H1 (cell line): Measurements from ENCODE around the gene SH2D5. TPM values are rescaled to one million over a fixed set of nuclear protein-coding genes. Genes with fewer than 3 reads are reported as not detected.

ENCODE experiments used
- CTCF ChIA-PET: fragments of 300-600 bp; sonication (Branson Sonifier 250); formaldehyde crosslinking; loops from one replicate; lab custom pipeline; 2021; ENCODE audit not compliant: partially characterized antibody; lab: Charles Lee
- POLR2A ChIA-PET: fragments of 300-600 bp; sonication (Branson Sonifier 250); formaldehyde crosslinking; loops from one replicate; lab custom pipeline; 2021; ENCODE audit warnings: inconsistent platforms; ENCODE audit not compliant: partially characterized antibody; lab: Charles Lee
- DNase-seq, 2 experiments: peaks; one replicate each; pipeline versions ENCODE4 v3.0.0 to v3.0.0-alpha.2; 2010 to 2022; ENCODE audit warnings: low spot score in 2 of 2, low read depth in 1 of 2, mixed read lengths in 1 of 2
- FAIRE-seq: peaks from 2 replicates; lab custom pipeline; 2011; peaks lifted over from hg19 to GRCh38; lab: Jason Lieb, UNC
- H2AFZ ChIP-seq: 2 replicates; pipeline ENCODE4 v1.8.1; 2012; ENCODE audit warnings: low read length, inconsistent platforms
- H2AK5ac ChIP-seq: 2 replicates; pipeline ENCODE4 v1.6.1; 2013; ENCODE audit warnings: low read depth, low read length
- H2BK120ac ChIP-seq: replicated peaks from 2 replicates; pipeline ENCODE3; 2013; ENCODE audit warnings: low read depth, low read length, inconsistent platforms
- H2BK12ac ChIP-seq: 2 replicates; pipeline ENCODE4 v1.6.1; 2013; ENCODE audit warnings: low read depth, low read length
- H2BK15ac ChIP-seq: 2 replicates; pipeline ENCODE4 v1.6.1; 2013; ENCODE audit warnings: low read length
- H2BK20ac ChIP-seq: 2 replicates; pipeline ENCODE4 v1.6.1; 2013; ENCODE audit warnings: low read length
- H2BK5ac ChIP-seq: 2 replicates; pipeline ENCODE4 v1.6.1; 2013; ENCODE audit warnings: low read depth, low read length
- H3K14ac ChIP-seq: 2 replicates; pipeline ENCODE4 v1.6.1; 2013; ENCODE audit warnings: inconsistent platforms; ENCODE audit not compliant: insufficient read length
- H3K18ac ChIP-seq: 2 replicates; pipeline ENCODE4 v1.6.1; 2013; ENCODE audit warnings: low read length; ENCODE audit errors: extremely low read depth
- H3K23ac ChIP-seq: 2 replicates; pipeline ENCODE4 v1.6.1; 2013; ENCODE audit warnings: inconsistent platforms; ENCODE audit not compliant: insufficient read length
- H3K23me2 ChIP-seq: 2 replicates; pipeline ENCODE4 v1.6.1; 2013; ENCODE audit warnings: low read depth, low read length
- H3K27ac ChIP-seq: 2 replicates; pipeline ENCODE4 v1.6.1; 2011; ENCODE audit warnings: low read depth, low read length, inconsistent platforms
- H3K27me3 ChIP-seq, 4 experiments: replicated peaks in 1 of 4; 1 replicate in 1 of 4; 2 replicates in 3 of 4; pipeline versions ENCODE4 v1.6.1 to v1.8.1; 2011 to 2013; ENCODE audit warnings: low read length in 3 of 4, mild to moderate bottlenecking in 3 of 4, inconsistent platforms in 2 of 4, mixed read lengths in 2 of 4, moderate library complexity in 1 of 4; ENCODE audit not compliant: control insufficient read depth in 3 of 4, insufficient read depth in 3 of 4; ENCODE audit errors: extremely low read depth in 1 of 4
- H3K36me3 ChIP-seq, 4 experiments: 2 replicates each; pipeline versions ENCODE4 v1.6.1 to v1.8.1; 2011 to 2013; ENCODE audit warnings: mild to moderate bottlenecking in 4 of 4, low read length in 3 of 4, moderate library complexity in 2 of 4, control low read depth in 1 of 4, inconsistent platforms in 1 of 4; ENCODE audit not compliant: insufficient read depth in 4 of 4, control insufficient read depth in 2 of 4
- H3K4ac ChIP-seq: replicated peaks from 2 replicates; pipeline ENCODE3; 2013; ENCODE audit warnings: low read length, low read depth, mixed read lengths, inconsistent platforms; ENCODE audit not compliant: insufficient read length
- H3K4me1 ChIP-seq, 4 experiments: replicated peaks in 1 of 4; 1 replicate in 1 of 4; 2 replicates in 3 of 4; pipeline versions ENCODE4 v1.6.1 to v1.8.1; 2011 to 2013; ENCODE audit warnings: low read length in 3 of 4, inconsistent platforms in 2 of 4, mixed read lengths in 1 of 4; ENCODE audit not compliant: insufficient read depth in 4 of 4, control insufficient read depth in 3 of 4
- H3K4me2 ChIP-seq, 2 experiments: 2 replicates each; pipeline versions ENCODE4 v1.6.1 to v1.8.1; 2011 to 2013; ENCODE audit warnings: low read depth in 2 of 2, low read length in 2 of 2, control low read depth in 1 of 2, inconsistent platforms in 1 of 2, mild to moderate bottlenecking in 1 of 2; ENCODE audit not compliant: insufficient read depth in 1 of 2
- H3K4me3 ChIP-seq, 4 experiments: fragments of 200-600, 300-600 bp in 1 of 4; sonication (generic), shearing (Covaris generic), sonication (Bioruptor Twin) in 1 of 4; 2 replicates each; pipeline versions ENCODE4 v1.5.1 to v1.8.1; 2011 to 2016; ENCODE audit warnings: low read length in 4 of 4, low read depth in 3 of 4, control low read depth in 2 of 4, inconsistent platforms in 2 of 4, mild to moderate bottlenecking in 2 of 4, mixed read lengths in 1 of 4, moderate library complexity in 1 of 4; ENCODE audit not compliant: insufficient read depth in 2 of 4; ENCODE audit errors: extremely low read depth in 1 of 4
- H3K56ac ChIP-seq: replicated peaks from 2 replicates; pipeline ENCODE3; 2013; ENCODE audit warnings: low read depth, mild to moderate bottlenecking, mixed read lengths, low read length, inconsistent platforms; ENCODE audit not compliant: insufficient read length
- H3K79me1 ChIP-seq: 2 replicates; pipeline ENCODE4 v1.6.1; 2013; ENCODE audit warnings: low read depth, low read length, control low read depth
- H3K79me2 ChIP-seq, 2 experiments: 2 replicates each; pipeline versions ENCODE4 v1.6.1 to v1.8.1; 2012 to 2013; ENCODE audit warnings: low read length in 2 of 2, mild to moderate bottlenecking in 2 of 2, inconsistent platforms in 1 of 2; ENCODE audit not compliant: insufficient read depth in 2 of 2, control insufficient read depth in 1 of 2
- H3K9ac ChIP-seq, 4 experiments: replicated peaks in 1 of 4; 1 replicate in 1 of 4; 2 replicates in 3 of 4; pipeline versions ENCODE4 v1.6.1 to v1.8.1; 2011 to 2013; ENCODE audit warnings: low read depth in 3 of 4, low read length in 3 of 4, control low read depth in 2 of 4, mild to moderate bottlenecking in 2 of 4, moderate library complexity in 2 of 4, inconsistent platforms in 1 of 4; ENCODE audit errors: extremely low read depth in 1 of 4
- H3K9me3 ChIP-seq, 2 experiments: 2 replicates each; pipeline versions ENCODE4 v1.6.1 to v1.8.1; 2012 to 2013; ENCODE audit warnings: mild to moderate bottlenecking in 2 of 2, moderate library complexity in 2 of 2, control low read depth in 1 of 2, inconsistent platforms in 1 of 2, low read depth in 1 of 2, low read length in 1 of 2, mixed read lengths in 1 of 2; ENCODE audit not compliant: insufficient read depth in 2 of 2
- H4K20me1 ChIP-seq, 2 experiments: replicated peaks in 1 of 2; 2 replicates each; pipeline versions ENCODE3 to v1.8.1; 2011 to 2013; ENCODE audit warnings: inconsistent platforms in 2 of 2, low read length in 2 of 2, mild to moderate bottlenecking in 1 of 2; ENCODE audit not compliant: insufficient read depth in 2 of 2, control insufficient read depth in 1 of 2
- H4K5ac ChIP-seq: 2 replicates; pipeline ENCODE4 v1.6.1; 2013; ENCODE audit warnings: low read length, low read depth, mixed read lengths, inconsistent platforms; ENCODE audit not compliant: insufficient read length
- H4K8ac ChIP-seq: 2 replicates; pipeline ENCODE4 v1.8.0; 2013; ENCODE audit warnings: mild to moderate bottlenecking, moderate library complexity, low read length, inconsistent platforms; ENCODE audit not compliant: insufficient read depth; ENCODE audit errors: extremely low read depth
- H4K91ac ChIP-seq: replicated peaks from 2 replicates; pipeline ENCODE3; 2013; ENCODE audit warnings: low read length, mixed read lengths, inconsistent platforms; ENCODE audit not compliant: insufficient read length
- CBX8 ChIP-seq: fragments of 300-800, 300-1000 bp; sonication (generic); IDR thresholded peaks from 2 replicates; pipeline ENCODE4 v1.7.1; 2016; ENCODE audit warnings: low read depth, low read length, borderline replicate concordance
- POLR2AphosphoS5 ChIP-seq: IDR thresholded peaks from 2 replicates; pipeline ENCODE4 v1.6.1; 2011; ENCODE audit warnings: low read depth, low read length
- polyA plus RNA-seq, 7 experiments: library from polyadenylated mRNA; depleted of rRNA in 3 of 7; stranded (reverse) in 5 of 7; unstranded in 2 of 7; fragments of >200 nt in 5 of 7; fragments of 200-250 nt in 2 of 7; gene quantifications; 1 replicate in 5 of 7; 2 replicates in 1 of 7; 4 replicates in 1 of 7; pipeline versions ENCODE4 v1.2.1 to v1.2.3, GENCODE V29; 2011 to 2013; ENCODE audit warnings: missing spikeins in 2 of 7, mixed read lengths in 2 of 7
- total RNA-seq: library from RNA; stranded (reverse); fragmentation: NEBNext Ultra II Directional; extraction: Animal tissue kit (Norgen Biotek cat#: 25700); gene quantifications from 2 replicates; pipeline ENCODE4 v1.2.1, GENCODE V29; 2021

Gene SH2D5
- total and polyA plus RNA-seq, 2 of the 8 experiments (the other 6 are each of a cell fraction or from before 2014, with no cell fraction given), result 13.2 to 18.4 TPM

GRCh38 chr1:20742671-20743070, 10.2 kb upstream of the SH2D5 start:
- DNase-seq, result no peak
- Histone ChIP-seq H3K56ac (no peak overlapping the region), H3K18ac (no peak overlapping the region), H3K23me2 (no peaks in the 10 kb centered on the region), H3K4ac (no peak overlapping the region), H3K4me2 (no peak overlapping the region), H4K20me1 (no peaks in the 10 kb centered on the region), H4K91ac (no peak overlapping the region), H4K8ac (no peak overlapping the region), H3K27me3 (no peaks in the 10 kb centered on the region), H3K79me2 (no peaks in the 10 kb centered on the region), H3K23ac (no peak overlapping the region), H3K27ac (no peak overlapping the region), H3K4me3 (no peak overlapping the region), H3K79me1 (no peaks in the 10 kb centered on the region), H2BK5ac (no peak overlapping the region), H2BK20ac (no peak overlapping the region), H3K36me3 (peaks cover 26 to 65% (median 43%) of the 10 kb centered on the region in 4 experiments), H2BK120ac (no peak overlapping the region), H3K4me1 (no peaks in the 10 kb centered on the region), H4K5ac (no peak overlapping the region), H3K9ac (no peak overlapping the region), H2BK12ac (no peak overlapping the region), H2AK5ac (no peak overlapping the region), H2AFZ (no peak overlapping the region), H2BK15ac (no peak overlapping the region), H3K9me3 (no peaks in the 10 kb centered on the region), H3K14ac (no peak overlapping the region)
- ChIA-PET CTCF (interaction anchor here (1.1 to 1.9 kb wide), 2 partner anchors 9 to 46 kb away, joined by 4 to 6 read pairs; no protein-coding TSS in a partner anchor), POLR2A (no interaction called here)
- FAIRE-seq, result no peak
- no peak for TF ChIP-seq CBX8
- no peak for TF ChIP-seq POLR2AphosphoS5
